GM23338 (cell line): ENCODE results near the gene TMEM33. TPM values are rescaled to one million over a fixed set of nuclear protein-coding genes. Genes with fewer than 3 reads are reported as not detected.

Experiments used
- ATAC-seq: fragments of 200-7000 bp; cut with Tn5 transposase; 3 replicates; pipeline ENCODE4 v1.9.1; 2020
- DNase-seq: peaks from one replicate; pipeline ENCODE4 v3.0.0-alpha.2; 2015; ENCODE audit warnings: low spot score
- H2AFZ ChIP-seq: fragments of 200-600 bp; sonication (generic); 2 replicates; pipeline ENCODE4 v1.8.0; 2016; ENCODE audit warnings: antibody characterized with exemption, mild to moderate bottlenecking, moderate library complexity
- H3F3A ChIP-seq: fragments of 200-600 bp; sonication (generic); replicated peaks from 2 replicates; pipeline ENCODE4 v1.8.0; 2017; ENCODE audit warnings: antibody characterized with exemption, mixed run types, low read depth
- H3K27ac ChIP-seq: fragments of 200-600 bp; sonication (generic); 2 replicates; pipeline ENCODE4 v1.6.1; 2016; ENCODE audit warnings: low read depth
- H3K27me3 ChIP-seq: fragments of 200-600 bp; sonication (generic); 2 replicates; pipeline ENCODE4 v1.8.0; 2016; ENCODE audit warnings: mild to moderate bottlenecking, mixed run types, moderate library complexity; ENCODE audit not compliant: insufficient read depth
- H3K36me3 ChIP-seq: fragments of 200-600 bp; sonication (generic); 2 replicates; pipeline ENCODE4 v1.8.0; 2016; ENCODE audit warnings: mild to moderate bottlenecking; ENCODE audit not compliant: insufficient read depth
- H3K4me1 ChIP-seq: fragments of 200-600 bp; sonication (generic); 2 replicates; pipeline ENCODE4 v1.8.0; 2016; ENCODE audit warnings: mild to moderate bottlenecking, moderate library complexity; ENCODE audit not compliant: insufficient read depth
- H3K4me2 ChIP-seq: fragments of 200-600 bp; sonication (generic); 2 replicates; pipeline ENCODE4 v1.7.1; 2017; ENCODE audit warnings: mixed run types
- H3K4me3 ChIP-seq: fragments of 200-600 bp; sonication (generic); 2 replicates; pipeline ENCODE4 v1.6.1; 2016; ENCODE audit warnings: mixed run types
- H3K79me2 ChIP-seq: fragments of 200-600 bp; sonication (generic); replicated peaks from 2 replicates; pipeline ENCODE4 v1.8.0; 2017; ENCODE audit warnings: mild to moderate bottlenecking; ENCODE audit not compliant: insufficient read depth
- H3K9me2 ChIP-seq: fragments of 200-600 bp; sonication (generic); 2 replicates; pipeline ENCODE4 v1.8.0; 2017; ENCODE audit not compliant: insufficient read depth
- H4K20me1 ChIP-seq: fragments of 200-600 bp; sonication (generic); replicated peaks from 2 replicates; pipeline ENCODE4 v1.8.0; 2017; ENCODE audit warnings: mild to moderate bottlenecking; ENCODE audit not compliant: insufficient read depth
- H3K27ac Mint-ChIP-seq: 2 replicates; pipeline ENCODE4 v1.8.0; 2020; ENCODE audit warnings: inconsistent platforms, mild to moderate bottlenecking, moderate library complexity, mixed read lengths
- H3K27me3 Mint-ChIP-seq: 3 replicates; pipeline ENCODE4 v1.8.0; 2022; ENCODE audit warnings: low read depth, mild to moderate bottlenecking, moderate library complexity, mixed read lengths, inconsistent platforms; ENCODE audit not compliant: insufficient read depth, poor library complexity
- H3K36me3 Mint-ChIP-seq: 3 replicates; pipeline ENCODE4 v1.8.0; 2021; ENCODE audit warnings: low read depth, mild to moderate bottlenecking, inconsistent platforms, moderate library complexity, mixed read lengths
- H3K4me1 Mint-ChIP-seq: 3 replicates; pipeline ENCODE4 v1.8.0; 2020; ENCODE audit warnings: mild to moderate bottlenecking, inconsistent platforms, mixed read lengths
- H3K4me3 Mint-ChIP-seq: 3 replicates; pipeline ENCODE4 v1.8.0; 2021; ENCODE audit warnings: moderate library complexity, mild to moderate bottlenecking, inconsistent platforms, mixed read lengths
- H3K9me3 Mint-ChIP-seq: 3 replicates; pipeline ENCODE4 v1.8.0; 2020; ENCODE audit warnings: moderate library complexity, mild to moderate bottlenecking, inconsistent platforms, mixed read lengths
- EZH2 ChIP-seq: fragments of 200-600 bp; sonication (generic); IDR thresholded peaks from one replicate; pipeline ENCODE4 v1.8.0; 2017; ENCODE audit warnings: antibody characterized with exemption, mild to moderate bottlenecking, low read depth; ENCODE audit not compliant: unreplicated experiment
- EZH2phosphoT487 ChIP-seq: fragments of 200-600 bp; sonication (generic); IDR thresholded peaks from one replicate; pipeline ENCODE4 v1.8.1; 2018; ENCODE audit warnings: antibody characterized with exemption; ENCODE audit not compliant: unreplicated experiment
- JUNB ChIP-seq: IDR thresholded peaks from one replicate; pipeline ENCODE4 v1.6.1; 2016; ENCODE audit warnings: antibody characterized with exemption; ENCODE audit not compliant: unreplicated experiment
- NANOG ChIP-seq: IDR thresholded peaks from 2 replicates; pipeline ENCODE4 v1.6.1; 2016; ENCODE audit warnings: antibody characterized with exemption, borderline replicate concordance
- POLR2AphosphoS5 ChIP-seq: IDR thresholded peaks from 2 replicates; pipeline ENCODE4 v1.6.1; 2016; ENCODE audit warnings: antibody characterized with exemption, low read depth
- polyA plus RNA-seq: library from polyadenylated mRNA; unstranded; fragments of >200 nt; fragmentation: Nextera tagmentation; extraction: Ambion mirVana; gene quantifications from 2 replicates; pipeline ENCODE4 v1.2.1, GENCODE V29; 2016
- total RNA-seq: library from RNA; depleted of rRNA; stranded (reverse); fragments of >200 nt; shearing (Covaris generic); gene quantifications from 2 replicates; pipeline ENCODE4 v1.2.3, GENCODE V29; 2014
- TF ChIP-seq, protein P1 (sequence below), 2 experiments: fragments of 200-600 bp in 1 of 2; sonication (generic) in 1 of 2; conservative IDR thresholded peaks; 2 replicates each; pipeline versions ENCODE4 v1.5.1 to v1.6.1; 2016 to 2017; ENCODE audit warnings: antibody characterized with exemption in 2 of 2, low read depth in 2 of 2, mild to moderate bottlenecking in 2 of 2, moderate library complexity in 1 of 2
- TF ChIP-seq, protein P2 (sequence below): IDR thresholded peaks from one replicate; pipeline ENCODE4 v1.6.1; 2018; ENCODE audit warnings: antibody characterized with exemption; ENCODE audit not compliant: unreplicated experiment

Gene TMEM33
- total and polyA plus RNA-seq, 2 experiments from 2014 or later = 46.2 to 117 TPM

DNA sequence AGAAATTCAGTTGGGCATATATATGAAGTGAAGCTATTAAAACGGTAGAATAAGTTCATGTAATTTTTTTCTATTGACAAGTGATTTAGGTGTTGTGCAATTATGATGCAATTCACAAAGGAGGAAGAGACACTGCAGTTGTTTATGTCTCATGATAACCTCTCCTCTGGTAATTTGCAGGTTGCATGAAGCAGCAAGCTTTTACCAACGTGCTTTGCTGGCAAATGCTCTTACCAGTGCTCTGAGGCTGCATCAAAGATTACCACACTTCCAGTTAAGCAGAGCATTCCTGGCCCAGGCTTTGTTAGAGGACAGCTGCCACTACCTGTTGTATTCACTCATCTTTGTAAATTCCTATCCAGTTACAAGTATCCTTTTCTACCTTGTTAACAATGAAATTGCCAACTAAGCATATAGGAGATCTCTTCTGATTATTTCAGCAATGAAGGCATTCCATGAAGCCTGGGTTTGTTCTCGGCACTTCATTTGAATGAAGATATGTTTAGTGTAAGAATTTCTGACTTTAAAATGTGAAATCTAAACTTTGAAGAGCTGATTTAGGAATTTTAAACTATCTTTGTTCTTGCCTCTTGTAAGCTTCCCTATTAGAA lies 3.9 kb downstream of the TMEM33 start:
- H3K27ac ChIP-seq = no peak overlapping the region
- Mint-ChIP-seq H3K4me3 (no peak overlapping the region), H3K4me1 (peaks cover 19% of the 10 kb centered on the region; the same call in 2 of the 3 replicates), H3K27me3 (peaks cover 6% of the 10 kb centered on the region), H3K9me3 (no peaks in the 10 kb centered on the region), H3K27ac (no peak overlapping the region), H3K36me3 (peaks cover 45% of the 10 kb centered on the region)
- DNase-seq = peak; percentile 9
- H3K79me2 ChIP-seq = peaks cover 76% of the 10 kb centered on the region
- H3F3A ChIP-seq = no peaks in the 10 kb centered on the region
- no peaks in the 10 kb centered on the region for H3K9me2 ChIP-seq
- no peaks in the 10 kb centered on the region for H3K27me3 ChIP-seq
- H2AFZ ChIP-seq = no peak overlapping the region
- no peak overlapping the region for H3K4me3 ChIP-seq
- H3K4me2 ChIP-seq = no peak overlapping the region
- H3K36me3 ChIP-seq = peaks cover 26% of the 10 kb centered on the region; the same call in 1 of the 2 replicates
- peaks cover 14% of the 10 kb centered on the region for H3K4me1 ChIP-seq
- no peak for ATAC-seq
- peaks cover 5% of the 10 kb centered on the region; the same call in 1 of the 2 replicates for H4K20me1 ChIP-seq
- TF ChIP-seq, protein P1, sequence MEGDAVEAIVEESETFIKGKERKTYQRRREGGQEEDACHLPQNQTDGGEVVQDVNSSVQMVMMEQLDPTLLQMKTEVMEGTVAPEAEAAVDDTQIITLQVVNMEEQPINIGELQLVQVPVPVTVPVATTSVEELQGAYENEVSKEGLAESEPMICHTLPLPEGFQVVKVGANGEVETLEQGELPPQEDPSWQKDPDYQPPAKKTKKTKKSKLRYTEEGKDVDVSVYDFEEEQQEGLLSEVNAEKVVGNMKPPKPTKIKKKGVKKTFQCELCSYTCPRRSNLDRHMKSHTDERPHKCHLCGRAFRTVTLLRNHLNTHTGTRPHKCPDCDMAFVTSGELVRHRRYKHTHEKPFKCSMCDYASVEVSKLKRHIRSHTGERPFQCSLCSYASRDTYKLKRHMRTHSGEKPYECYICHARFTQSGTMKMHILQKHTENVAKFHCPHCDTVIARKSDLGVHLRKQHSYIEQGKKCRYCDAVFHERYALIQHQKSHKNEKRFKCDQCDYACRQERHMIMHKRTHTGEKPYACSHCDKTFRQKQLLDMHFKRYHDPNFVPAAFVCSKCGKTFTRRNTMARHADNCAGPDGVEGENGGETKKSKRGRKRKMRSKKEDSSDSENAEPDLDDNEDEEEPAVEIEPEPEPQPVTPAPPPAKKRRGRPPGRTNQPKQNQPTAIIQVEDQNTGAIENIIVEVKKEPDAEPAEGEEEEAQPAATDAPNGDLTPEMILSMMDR (conservative IDR thresholded peaks at IDR 0.05; ENCODE audit: low read depth in 2 of 2) = no peak
- TF ChIP-seq POLR2AphosphoS5 (no peak), EZH2phosphoT487 (no peak), EZH2 (no peak), JUNB (no peak)
- TF ChIP-seq, protein P2, sequence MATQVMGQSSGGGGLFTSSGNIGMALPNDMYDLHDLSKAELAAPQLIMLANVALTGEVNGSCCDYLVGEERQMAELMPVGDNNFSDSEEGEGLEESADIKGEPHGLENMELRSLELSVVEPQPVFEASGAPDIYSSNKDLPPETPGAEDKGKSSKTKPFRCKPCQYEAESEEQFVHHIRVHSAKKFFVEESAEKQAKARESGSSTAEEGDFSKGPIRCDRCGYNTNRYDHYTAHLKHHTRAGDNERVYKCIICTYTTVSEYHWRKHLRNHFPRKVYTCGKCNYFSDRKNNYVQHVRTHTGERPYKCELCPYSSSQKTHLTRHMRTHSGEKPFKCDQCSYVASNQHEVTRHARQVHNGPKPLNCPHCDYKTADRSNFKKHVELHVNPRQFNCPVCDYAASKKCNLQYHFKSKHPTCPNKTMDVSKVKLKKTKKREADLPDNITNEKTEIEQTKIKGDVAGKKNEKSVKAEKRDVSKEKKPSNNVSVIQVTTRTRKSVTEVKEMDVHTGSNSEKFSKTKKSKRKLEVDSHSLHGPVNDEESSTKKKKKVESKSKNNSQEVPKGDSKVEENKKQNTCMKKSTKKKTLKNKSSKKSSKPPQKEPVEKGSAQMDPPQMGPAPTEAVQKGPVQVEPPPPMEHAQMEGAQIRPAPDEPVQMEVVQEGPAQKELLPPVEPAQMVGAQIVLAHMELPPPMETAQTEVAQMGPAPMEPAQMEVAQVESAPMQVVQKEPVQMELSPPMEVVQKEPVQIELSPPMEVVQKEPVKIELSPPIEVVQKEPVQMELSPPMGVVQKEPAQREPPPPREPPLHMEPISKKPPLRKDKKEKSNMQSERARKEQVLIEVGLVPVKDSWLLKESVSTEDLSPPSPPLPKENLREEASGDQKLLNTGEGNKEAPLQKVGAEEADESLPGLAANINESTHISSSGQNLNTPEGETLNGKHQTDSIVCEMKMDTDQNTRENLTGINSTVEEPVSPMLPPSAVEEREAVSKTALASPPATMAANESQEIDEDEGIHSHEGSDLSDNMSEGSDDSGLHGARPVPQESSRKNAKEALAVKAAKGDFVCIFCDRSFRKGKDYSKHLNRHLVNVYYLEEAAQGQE = no peak

DNA sequence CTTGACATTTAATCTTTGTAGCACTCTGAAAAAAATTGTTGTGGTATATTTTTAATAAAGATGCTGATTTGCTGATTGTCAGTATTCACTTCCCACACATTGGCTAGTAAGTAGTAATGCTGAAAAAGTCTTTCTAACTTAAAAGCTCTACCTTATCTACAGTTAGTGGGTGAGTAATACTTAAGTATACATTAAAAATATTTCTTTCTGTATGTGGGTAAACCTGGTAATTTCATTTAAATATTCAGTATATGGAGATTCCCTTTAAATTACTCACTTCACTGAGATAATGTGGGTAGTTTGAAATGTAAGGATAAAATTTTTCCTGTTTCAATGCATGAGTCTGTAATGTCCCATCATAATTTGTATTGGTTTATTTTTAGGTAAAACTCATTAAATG lies 5.6 kb downstream of the TMEM33 start:
- Mint-ChIP-seq H3K4me3 (no peak overlapping the region), H3K9me3 (no peaks in the 10 kb centered on the region), H3K4me1 (peaks cover 11% of the 10 kb centered on the region; the same call in 2 of the 3 replicates), H3K36me3 (peaks cover 51% of the 10 kb centered on the region), H3K27ac (no peak overlapping the region), H3K27me3 (no peaks in the 10 kb centered on the region)
- Histone ChIP-seq H3K4me1 (peaks cover 14% of the 10 kb centered on the region), H3K79me2 (peaks cover 72% of the 10 kb centered on the region), H3K9me2 (no peaks in the 10 kb centered on the region), H3K36me3 (peaks cover 38% of the 10 kb centered on the region; the same call in 1 of the 2 replicates), H3K27me3 (no peaks in the 10 kb centered on the region), H4K20me1 (peaks cover 5% of the 10 kb centered on the region; the same call in 1 of the 2 replicates), H3K27ac (no peak overlapping the region), H3K4me2 (no peak overlapping the region), H3K4me3 (no peak overlapping the region), H2AFZ (no peak overlapping the region), H3F3A (no peaks in the 10 kb centered on the region)
- no peak for DNase-seq
- ATAC-seq = no peak
- TF ChIP-seq NANOG = no peak
